ENCODE measurements around the gene RABEP2. TPM values are rescaled to one million over a fixed set of nuclear protein-coding genes. Genes with fewer than 3 reads are reported as not detected.

RABEP2 gene
- total and polyA plus RNA-seq, 2 experiments from 2014 or later = 11.8 to 27.2 TPM

Small RNAs within 50 kb of the gene (small RNA-seq; reads per million reads assigned to genes)
- not detected for gene RF00416 (ENCODE audit: low replicate concordance)

Other genes starting within 250 kb of the RABEP2 start
- 334 and 368 TPM in 2 replicates for gene EIF3C, start 213.8 kb downstream of the RABEP2 start, total RNA-seq (2014; rRNA removed; shearing (Covaris generic))
- 1,247 and 1,475 TPM in 2 replicates for gene EIF3C, start 213.8 kb downstream of the RABEP2 start, polyA plus RNA-seq (2016; fragmentation: Nextera tagmentation; extraction: Ambion mirVana)
- gene NPIPB9, start 173.5 kb downstream of the RABEP2 start, total RNA-seq (2014; rRNA removed; shearing (Covaris generic)) = 6.2 and 9.9 TPM in 2 replicates
- gene NPIPB9, start 173.5 kb downstream of the RABEP2 start, polyA plus RNA-seq (2016; fragmentation: Nextera tagmentation; extraction: Ambion mirVana) = 0.71 and 2.1 TPM in 2 replicates
- 192 TPM in 2 replicates for gene ATXN2L, start 102.2 kb downstream of the RABEP2 start, total RNA-seq (2014; rRNA removed; shearing (Covaris generic))
- gene ATXN2L, start 102.2 kb downstream of the RABEP2 start, polyA plus RNA-seq (2016; fragmentation: Nextera tagmentation; extraction: Ambion mirVana) = 132 and 134 TPM in 2 replicates
- 162 and 192 TPM in 2 replicates for gene TUFM, start 78.9 kb downstream of the RABEP2 start, total RNA-seq (2014; rRNA removed; shearing (Covaris generic))
- 246 and 248 TPM in 2 replicates for gene TUFM, start 78.9 kb downstream of the RABEP2 start, polyA plus RNA-seq (2016; fragmentation: Nextera tagmentation; extraction: Ambion mirVana)
- 17.2 and 27.5 TPM in 2 replicates for gene SH2B1, start 61.4 kb downstream of the RABEP2 start, total RNA-seq (2014; rRNA removed; shearing (Covaris generic))
- gene SH2B1, start 61.4 kb downstream of the RABEP2 start, polyA plus RNA-seq (2016; fragmentation: Nextera tagmentation; extraction: Ambion mirVana) = 12.2 and 13.6 TPM in 2 replicates
- 0.08 and 0.73 TPM in 2 replicates for gene ATP2A1, start 46.8 kb downstream of the RABEP2 start, total RNA-seq (2014; rRNA removed; shearing (Covaris generic))
- gene ATP2A1, start 46.8 kb downstream of the RABEP2 start, polyA plus RNA-seq (2016; fragmentation: Nextera tagmentation; extraction: Ambion mirVana) = 3.2 and 4.0 TPM in 2 replicates
- gene CD19, start 6.7 kb upstream of the RABEP2 start, total RNA-seq (2014; rRNA removed; shearing (Covaris generic)) = 0.83 TPM in 1 of 2 replicates, not detected in the other
- gene CD19, start 6.7 kb upstream of the RABEP2 start, polyA plus RNA-seq (2016; fragmentation: Nextera tagmentation; extraction: Ambion mirVana) = 1.9 and 2.3 TPM in 2 replicates
- 64.2 and 65.4 TPM in 2 replicates for gene NFATC2IP, start 25.7 kb upstream of the RABEP2 start, total RNA-seq (2014; rRNA removed; shearing (Covaris generic))
- gene NFATC2IP, start 25.7 kb upstream of the RABEP2 start, polyA plus RNA-seq (2016; fragmentation: Nextera tagmentation; extraction: Ambion mirVana) = 22.8 and 23.5 TPM in 2 replicates
- 30.0 and 48.5 TPM in 2 replicates for gene SPNS1, start 49.5 kb upstream of the RABEP2 start, total RNA-seq (2014; rRNA removed; shearing (Covaris generic))
- 37.2 and 38.0 TPM in 2 replicates for gene SPNS1, start 49.5 kb upstream of the RABEP2 start, polyA plus RNA-seq (2016; fragmentation: Nextera tagmentation; extraction: Ambion mirVana)
- 0.19 and 2.4 TPM in 2 replicates for gene LAT, start 59.8 kb upstream of the RABEP2 start, total RNA-seq (2014; rRNA removed; shearing (Covaris generic))
- 1.3 and 2.2 TPM in 2 replicates for gene LAT, start 59.8 kb upstream of the RABEP2 start, polyA plus RNA-seq (2016; fragmentation: Nextera tagmentation; extraction: Ambion mirVana)